ENCODE measurements around the gene RHPN2.
"Not testable (repeated sequence)": the region's sequence is repeated elsewhere in the genome, so short reads cannot be mapped to it uniquely, and the experiment has no call there.

Gene RHPN2

GRCh38 chr19:33040994-33041827 is 23.5 kb downstream of the RHPN2 start:
- Histone ChIP-seq H3K36me3 (ENCODE audit: insufficient read depth, low read length) (no peaks in the 10 kb centered on the region), H3K27ac (ENCODE audit: low read depth, low read length) (no peak overlapping the region), H3K4me3 (ENCODE audit: low read depth in 1 of 2, low read length in 2 of 2) (no peak overlapping the region), H3K27me3 (ENCODE audit: control insufficient read depth in 1 of 2, insufficient read depth in 2 of 2, low read length in 2 of 2) (no peaks in the 10 kb centered on the region), H3K9me3 (ENCODE audit: low read length) (no peaks in the 10 kb centered on the region), H3K9ac (ENCODE audit: low read length) (no peak overlapping the region), H3K4me1 (ENCODE audit: insufficient read depth, low read length) (no peaks in the 10 kb centered on the region)

DNA sequence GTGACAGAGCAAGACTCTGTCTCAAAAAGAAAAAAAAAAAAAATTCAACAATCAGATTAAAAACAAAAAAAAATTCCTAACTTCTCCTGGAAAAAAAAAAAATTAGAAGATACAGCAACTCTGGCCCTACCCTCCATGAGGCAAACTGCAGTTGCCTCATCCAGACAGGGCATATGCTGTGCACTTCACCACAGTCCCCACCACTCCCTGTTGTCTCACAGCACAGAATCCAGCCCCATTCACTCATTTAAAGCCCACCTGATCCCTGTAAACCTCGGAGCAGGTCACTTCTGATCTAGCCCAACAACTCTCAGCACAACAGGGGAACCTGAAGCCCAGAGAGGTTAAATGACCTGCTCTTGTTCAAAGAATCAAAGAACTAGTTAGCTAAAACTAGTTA is 24.9 kb downstream of the RHPN2 start:
- Histone ChIP-seq H3K9me3 (ENCODE audit: low read length) (no peaks in the 10 kb centered on the region), H3K36me3 (ENCODE audit: insufficient read depth, low read length) (no peaks in the 10 kb centered on the region), H3K4me3 (ENCODE audit: low read depth in 1 of 2, low read length in 2 of 2) (no peak overlapping the region), H3K27me3 (ENCODE audit: control insufficient read depth in 1 of 2, insufficient read depth in 2 of 2, low read length in 2 of 2) (no peaks in the 10 kb centered on the region), H3K27ac (ENCODE audit: low read depth, low read length) (no peak overlapping the region), H3K4me1 (ENCODE audit: insufficient read depth, low read length) (no peaks in the 10 kb centered on the region), H3K9ac (ENCODE audit: low read length) (no peak overlapping the region)

DNA sequence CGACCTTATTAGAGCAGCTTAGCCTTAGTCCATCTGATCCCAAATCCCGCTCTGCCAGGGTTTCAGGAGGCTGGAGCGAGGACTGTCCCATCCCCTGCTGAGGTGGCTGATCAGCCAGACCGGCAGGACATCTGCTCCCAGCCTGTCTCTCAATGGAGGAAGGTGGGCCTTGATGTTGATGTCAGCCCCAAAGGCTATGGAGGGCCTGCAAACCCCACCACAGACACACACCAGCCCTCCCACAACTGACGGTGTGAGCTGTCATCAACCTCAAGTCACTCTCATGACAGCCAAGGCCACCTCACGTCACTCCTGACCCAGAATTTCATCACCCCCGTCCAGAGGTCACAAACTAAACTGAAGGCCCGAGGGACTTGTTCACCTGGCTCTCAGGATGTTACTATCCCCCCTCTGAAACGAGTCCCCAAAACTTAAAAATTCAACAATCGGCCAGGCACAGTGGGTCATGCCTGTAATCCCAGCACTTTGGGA is 25.5 kb downstream of the RHPN2 start:
- Histone ChIP-seq H3K9me3 (ENCODE audit: low read length) (no peaks in the 10 kb centered on the region), H3K27me3 (ENCODE audit: control insufficient read depth in 1 of 2, insufficient read depth in 2 of 2, low read length in 2 of 2) (no peaks in the 10 kb centered on the region), H3K4me1 (ENCODE audit: insufficient read depth, low read length) (no peaks in the 10 kb centered on the region), H3K27ac (ENCODE audit: low read depth, low read length) (no peak overlapping the region), H3K9ac (ENCODE audit: low read length) (no peak overlapping the region), H3K36me3 (ENCODE audit: insufficient read depth, low read length) (no peaks in the 10 kb centered on the region), H3K4me3 (ENCODE audit: low read depth in 1 of 2, low read length in 2 of 2) (no peak overlapping the region)

DNA sequence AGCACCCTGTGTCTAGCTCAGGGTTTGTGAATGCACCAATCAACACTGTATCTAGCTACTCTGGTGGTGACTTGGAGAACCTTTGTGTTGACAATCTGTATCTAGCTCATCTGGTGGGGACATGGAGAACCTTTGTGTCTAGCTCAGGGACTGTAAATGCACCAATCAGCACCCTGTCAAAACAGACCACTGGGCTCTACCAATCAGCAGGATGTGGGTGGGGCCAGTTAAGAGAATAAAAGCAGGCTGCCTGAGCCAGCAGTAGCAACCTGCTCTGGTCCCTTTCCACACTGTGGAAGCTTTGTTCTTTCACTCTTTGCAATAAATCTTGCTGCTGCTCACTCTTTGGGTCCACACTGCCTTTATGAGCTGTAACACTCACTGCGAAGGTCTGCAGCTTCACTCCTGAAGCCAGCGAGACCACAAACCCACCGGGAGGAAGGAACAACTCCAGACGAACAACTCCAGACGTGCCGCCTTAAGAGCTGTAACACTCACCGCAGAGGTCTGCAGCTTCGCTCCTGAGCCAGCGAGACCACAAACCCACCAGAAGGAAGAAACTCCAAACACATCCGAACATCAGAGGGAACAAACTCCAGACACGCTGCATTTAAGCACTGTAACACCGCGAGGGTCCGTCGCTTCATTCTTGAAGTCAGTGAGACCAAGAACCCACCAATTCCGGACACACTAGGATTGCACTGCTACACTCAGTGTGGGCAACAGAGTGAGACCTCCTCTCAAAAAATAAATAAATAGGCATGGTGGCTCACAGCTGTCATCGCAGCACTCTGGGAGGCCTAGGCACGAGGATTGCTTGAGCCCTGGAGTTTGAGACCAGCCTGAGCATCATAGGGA is 27.3 kb downstream of the RHPN2 start:
- not testable (repeated sequence) for H3K4me1 ChIP-seq (ENCODE audit: insufficient read depth, low read length); H3K36me3 ChIP-seq (ENCODE audit: insufficient read depth, low read length); H3K4me3 ChIP-seq (ENCODE audit: low read depth in 1 of 2, low read length in 2 of 2); H3K9me3 ChIP-seq (ENCODE audit: low read length); H3K27me3 ChIP-seq (ENCODE audit: control insufficient read depth in 1 of 2, insufficient read depth in 2 of 2, low read length in 2 of 2); H3K27ac ChIP-seq (ENCODE audit: low read depth, low read length); H3K9ac ChIP-seq (ENCODE audit: low read length)

DNA sequence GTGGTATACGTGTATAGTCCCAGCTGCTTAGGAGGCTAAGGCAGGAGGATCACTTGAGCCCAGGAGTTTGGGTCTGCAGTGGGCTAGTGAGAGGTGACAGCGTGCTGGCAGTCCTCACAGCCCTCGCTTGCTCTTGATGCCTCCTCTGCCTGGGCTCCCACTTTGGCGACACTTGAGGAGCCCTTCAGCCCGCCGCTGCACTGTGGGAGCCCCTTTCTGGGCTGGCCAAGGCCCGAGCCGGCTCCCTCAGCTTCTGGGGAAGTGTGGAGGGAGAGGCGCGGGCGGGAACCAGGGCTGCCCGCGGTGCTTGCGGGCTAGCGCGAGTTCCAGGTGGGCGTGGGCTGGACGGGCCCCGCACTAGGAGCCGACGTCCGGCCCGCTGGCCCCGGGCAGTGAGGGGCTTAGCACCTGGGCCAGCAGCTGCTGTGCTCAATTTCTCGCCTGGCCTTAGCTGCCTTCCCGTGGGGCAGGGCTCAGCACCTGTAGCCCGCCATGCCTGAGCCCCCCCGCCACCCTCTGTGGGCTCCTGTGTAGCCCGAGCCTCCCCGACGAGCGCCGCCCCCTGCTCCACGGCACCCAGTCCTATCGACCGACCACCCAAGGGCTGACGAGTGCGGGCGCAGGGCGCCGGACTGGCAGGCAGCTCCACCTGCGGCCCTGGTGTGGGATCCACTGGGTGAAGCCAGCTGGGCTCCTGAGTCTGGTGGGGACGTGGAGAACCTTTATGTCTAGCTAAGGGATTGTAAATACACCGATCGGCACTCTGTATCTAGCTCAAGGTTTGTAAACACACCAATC is 28.1 kb downstream of the RHPN2 start:
- H3K4me1 ChIP-seq (ENCODE audit: insufficient read depth, low read length); H3K27ac ChIP-seq (ENCODE audit: low read depth, low read length); H3K4me3 ChIP-seq (ENCODE audit: low read depth in 1 of 2, low read length in 2 of 2); H3K9me3 ChIP-seq (ENCODE audit: low read length); H3K9ac ChIP-seq (ENCODE audit: low read length); H3K27me3 ChIP-seq (ENCODE audit: control insufficient read depth in 1 of 2, insufficient read depth in 2 of 2, low read length in 2 of 2); H3K36me3 ChIP-seq (ENCODE audit: insufficient read depth, low read length): not testable (repeated sequence)

- H3K4me3 ChIP-seq (ENCODE audit: low read depth in 1 of 2, low read length in 2 of 2), result no peak overlapping the region
- no peaks in the 10 kb centered on the region for H3K27me3 ChIP-seq (ENCODE audit: control insufficient read depth in 1 of 2, insufficient read depth in 2 of 2, low read length in 2 of 2)
- no peaks in the 10 kb centered on the region for H3K36me3 ChIP-seq (ENCODE audit: insufficient read depth, low read length)
- no peaks in the 10 kb centered on the region for H3K4me1 ChIP-seq (ENCODE audit: insufficient read depth, low read length)
- no peak overlapping the region for H3K27ac ChIP-seq (ENCODE audit: low read depth, low read length)
- H3K9ac ChIP-seq (ENCODE audit: low read length), result no peak overlapping the region
- no peaks in the 10 kb centered on the region for H3K9me3 ChIP-seq (ENCODE audit: low read length)
Observed at GRCh38 chr19:33035461-33035860, 29.2 kb downstream of the RHPN2 start.

- H3K9me3 ChIP-seq (ENCODE audit: low read length), result no peaks in the 10 kb centered on the region
- no peaks in the 10 kb centered on the region for H3K36me3 ChIP-seq (ENCODE audit: insufficient read depth, low read length)
- H3K27me3 ChIP-seq (ENCODE audit: control insufficient read depth in 1 of 2, insufficient read depth in 2 of 2, low read length in 2 of 2), result no peaks in the 10 kb centered on the region
- H3K4me1 ChIP-seq (ENCODE audit: insufficient read depth, low read length), result no peaks in the 10 kb centered on the region
- no peak overlapping the region for H3K9ac ChIP-seq (ENCODE audit: low read length)
- no peak overlapping the region for H3K4me3 ChIP-seq (ENCODE audit: low read depth in 1 of 2, low read length in 2 of 2)
- H3K27ac ChIP-seq (ENCODE audit: low read depth, low read length), result no peak overlapping the region
Observed at GRCh38 chr19:33032218-33032781, 32.4 kb downstream of the RHPN2 start.

- Histone ChIP-seq H3K9ac (ENCODE audit: low read length) (no peak overlapping the region), H3K27me3 (ENCODE audit: control insufficient read depth in 1 of 2, insufficient read depth in 2 of 2, low read length in 2 of 2) (no peaks in the 10 kb centered on the region), H3K4me3 (ENCODE audit: low read depth in 1 of 2, low read length in 2 of 2) (no peak overlapping the region), H3K36me3 (ENCODE audit: insufficient read depth, low read length) (no peaks in the 10 kb centered on the region), H3K9me3 (ENCODE audit: low read length) (no peaks in the 10 kb centered on the region), H3K4me1 (ENCODE audit: insufficient read depth, low read length) (no peaks in the 10 kb centered on the region), H3K27ac (ENCODE audit: low read depth, low read length) (no peak overlapping the region)
Observed at GRCh38 chr19:33029746-33030303, 34.9 kb downstream of the RHPN2 start.

DNA sequence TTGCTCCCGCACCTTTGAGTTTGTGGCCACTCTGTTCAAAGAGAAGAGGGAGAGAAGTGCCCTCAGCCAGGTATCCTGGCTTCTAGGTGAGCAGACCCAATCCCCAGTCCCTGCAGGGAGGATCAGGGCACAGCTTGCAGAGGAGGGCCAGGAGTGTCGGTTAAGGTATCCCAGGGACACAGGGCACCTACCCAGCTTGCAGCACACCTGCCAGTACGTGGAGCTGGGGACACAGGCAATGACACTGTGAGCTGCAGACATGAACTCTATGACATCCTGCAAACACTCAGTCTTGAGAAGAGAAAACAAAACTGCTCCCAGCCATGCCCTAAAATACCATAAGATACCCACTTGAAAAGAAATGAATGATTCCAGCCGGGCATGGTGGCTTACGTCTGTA is 38.1 kb downstream of the RHPN2 start:
- not testable (repeated sequence) for H3K9me3 ChIP-seq (ENCODE audit: low read length); H3K4me1 ChIP-seq (ENCODE audit: insufficient read depth, low read length); H3K27me3 ChIP-seq (ENCODE audit: control insufficient read depth in 1 of 2, insufficient read depth in 2 of 2, low read length in 2 of 2); H3K9ac ChIP-seq (ENCODE audit: low read length); H3K36me3 ChIP-seq (ENCODE audit: insufficient read depth, low read length); H3K4me3 ChIP-seq (ENCODE audit: low read depth in 1 of 2, low read length in 2 of 2); H3K27ac ChIP-seq (ENCODE audit: low read depth, low read length)

DNA sequence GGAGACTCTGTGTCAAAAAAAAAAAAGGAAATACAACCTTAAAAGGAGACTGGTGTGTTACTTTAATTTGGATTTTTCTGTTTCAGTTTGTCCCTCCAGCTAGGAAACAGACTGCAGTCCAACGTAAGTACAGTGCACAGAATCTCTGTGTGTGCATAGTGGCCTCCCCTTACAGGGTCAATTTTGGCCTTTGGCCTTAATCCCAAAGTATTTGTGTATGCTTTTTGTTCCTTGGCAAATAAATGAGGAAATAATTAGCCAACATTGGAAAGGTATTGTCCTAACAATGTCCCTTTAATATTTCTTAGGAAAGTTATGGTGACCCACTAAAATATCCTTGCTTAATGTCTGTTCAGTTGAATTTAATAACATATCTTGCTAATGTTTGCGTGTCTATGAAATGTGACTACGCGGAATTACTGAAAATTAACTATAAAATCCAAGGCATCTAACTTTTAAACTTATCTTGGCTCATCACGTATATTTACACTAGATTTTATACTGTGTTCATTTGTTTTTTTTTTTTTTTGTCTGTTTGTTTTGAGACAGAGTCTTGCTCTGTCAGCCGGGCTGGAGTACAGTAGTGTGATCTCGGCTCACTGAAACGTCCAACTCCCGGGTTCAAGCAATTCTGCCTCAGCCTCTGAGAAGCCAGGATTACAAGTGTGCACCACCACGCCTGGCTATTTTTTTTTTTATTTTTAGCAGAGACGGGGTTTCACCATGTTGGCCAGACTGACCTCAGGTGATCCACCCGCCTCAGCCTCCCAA is 39.0 kb downstream of the RHPN2 start:
- not testable (repeated sequence) for H3K4me1 ChIP-seq (ENCODE audit: insufficient read depth, low read length); H3K27ac ChIP-seq (ENCODE audit: low read depth, low read length); H3K27me3 ChIP-seq (ENCODE audit: control insufficient read depth in 1 of 2, insufficient read depth in 2 of 2, low read length in 2 of 2); H3K9me3 ChIP-seq (ENCODE audit: low read length); H3K36me3 ChIP-seq (ENCODE audit: insufficient read depth, low read length); H3K9ac ChIP-seq (ENCODE audit: low read length); H3K4me3 ChIP-seq (ENCODE audit: low read depth in 1 of 2, low read length in 2 of 2)
